Epithelial cell of esophagus (primary cell): ENCODE data around the gene MAP2K3.

ENCODE experiments used
- DNase-seq: peaks from one replicate; pipeline ENCODE4 v3.0.0; 2010; ENCODE audit warnings: low read depth
- H3K4me3 ChIP-seq: 2 replicates; pipeline ENCODE4 v1.5.1; 2011; ENCODE audit warnings: mild to moderate bottlenecking, low read length, control low read depth
- CTCF ChIP-seq: IDR thresholded peaks from 2 replicates; pipeline ENCODE4 v1.5.1; 2011; ENCODE audit warnings: low read depth, mild to moderate bottlenecking, low read length, control low read depth, inconsistent platforms; ENCODE audit not compliant: insufficient read depth; ENCODE audit errors: missing control alignments

Gene MAP2K3

GRCh38 chr17:21253646-21254441 is 30.7 kb upstream of the MAP2K3 start:
- peak overlapping the region; percentile 38 for H3K4me3 ChIP-seq
- DNase-seq = peak; percentile 76
- no peak for TF ChIP-seq CTCF

GRCh38 chr17:21258593-21258992 is 25.9 kb upstream of the MAP2K3 start:
- DNase-seq = no peak
- no peak overlapping the region for H3K4me3 ChIP-seq
- no peak for TF ChIP-seq CTCF

GRCh38 chr17:21262259-21262993 is 22.1 kb upstream of the MAP2K3 start:
- DNase-seq = no peak
- no peak for TF ChIP-seq CTCF
- no peak overlapping the region for H3K4me3 ChIP-seq

- DNase-seq = peak; percentile 96
- H3K4me3 ChIP-seq = no peak overlapping the region
- no peak for TF ChIP-seq CTCF
Measured at GRCh38 chr17:21263376-21263775, 21.1 kb upstream of the MAP2K3 start.

GRCh38 chr17:21268596-21269188 is 15.8 kb upstream of the MAP2K3 start:
- no peak for TF ChIP-seq CTCF
- no peak overlapping the region for H3K4me3 ChIP-seq
- peak; percentile 69 for DNase-seq

GRCh38 chr17:21269394-21269793 is 15.1 kb upstream of the MAP2K3 start:
- TF ChIP-seq CTCF = no peak
- no peak overlapping the region for H3K4me3 ChIP-seq
- DNase-seq = no peak
